ENCODE results near the gene POU2AF1. TPM values are rescaled to one million over a fixed set of nuclear protein-coding genes. Genes with fewer than 3 reads are reported as not detected.
"Not testable (repeated sequence)": the region's sequence is repeated elsewhere in the genome, so short reads cannot be mapped to it uniquely, and the experiment has no call there.

POU2AF1 gene
- polyA plus RNA-seq, 1 donor, result 0.19 TPM

DNA sequence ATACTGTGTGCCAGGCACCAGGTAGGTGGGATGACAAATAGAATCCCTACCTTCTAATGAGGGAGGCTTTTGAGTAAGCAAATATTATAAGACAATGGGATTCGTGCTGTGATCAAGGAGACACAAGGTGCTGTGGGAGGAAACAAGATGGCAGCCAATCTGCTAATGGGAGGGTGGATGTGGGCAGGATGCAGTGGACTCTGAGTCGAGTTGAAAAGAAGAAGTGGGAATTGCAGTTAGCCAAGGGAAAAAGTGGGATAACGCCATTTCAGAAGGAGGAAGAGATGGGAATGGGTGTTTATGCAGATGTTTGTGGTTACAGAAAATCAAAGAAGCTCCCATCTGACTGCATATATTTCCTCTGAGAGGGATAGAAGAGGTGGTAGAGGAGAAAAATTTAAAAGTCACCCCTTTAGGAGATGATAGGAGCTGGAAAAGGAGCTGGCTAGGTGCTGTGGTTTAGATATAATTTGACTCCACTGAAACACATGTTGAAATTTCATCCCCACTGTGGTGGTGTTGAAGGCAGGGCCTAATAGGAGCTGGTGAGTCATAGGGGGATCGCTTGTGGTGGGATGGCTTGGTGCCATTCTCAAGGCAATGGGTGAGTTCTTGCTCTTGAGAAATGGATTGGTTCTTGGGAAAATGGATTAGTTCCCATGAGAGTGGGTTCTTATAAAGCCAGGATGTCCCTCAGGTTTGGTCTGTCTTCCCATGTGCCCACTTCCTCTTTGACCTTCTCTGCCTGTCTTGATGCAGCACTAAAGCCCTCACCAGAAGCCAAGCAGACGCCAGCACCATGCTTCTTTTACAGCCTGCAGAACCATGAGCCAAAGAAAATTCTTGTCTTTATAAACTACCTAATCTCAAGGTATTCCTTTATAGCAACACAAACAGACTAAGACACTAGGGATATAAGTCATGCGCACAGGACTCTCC, 30.0 kb upstream of the POU2AF1 start:
- no peak for DNase-seq

DNA sequence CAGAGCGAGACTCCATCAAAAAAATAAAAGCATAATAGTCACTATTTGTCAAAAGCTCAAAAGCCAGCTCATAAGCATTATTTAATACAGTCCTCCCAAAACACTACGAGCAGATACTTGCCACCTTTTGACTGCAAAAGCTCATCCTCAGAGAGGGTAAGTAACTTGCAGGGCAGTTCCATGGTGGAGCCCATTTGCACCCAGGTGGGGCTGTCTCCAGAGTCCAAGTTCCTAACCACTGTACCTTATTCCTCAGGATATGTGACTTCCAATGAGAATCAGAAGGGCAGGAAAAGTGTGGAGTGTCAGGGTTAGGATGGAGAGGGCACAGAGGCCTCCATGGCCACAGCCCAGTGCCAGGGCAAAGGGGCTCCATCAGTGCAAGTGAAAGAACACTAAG, 28.6 kb upstream of the POU2AF1 start:
- no peak for DNase-seq

DNA sequence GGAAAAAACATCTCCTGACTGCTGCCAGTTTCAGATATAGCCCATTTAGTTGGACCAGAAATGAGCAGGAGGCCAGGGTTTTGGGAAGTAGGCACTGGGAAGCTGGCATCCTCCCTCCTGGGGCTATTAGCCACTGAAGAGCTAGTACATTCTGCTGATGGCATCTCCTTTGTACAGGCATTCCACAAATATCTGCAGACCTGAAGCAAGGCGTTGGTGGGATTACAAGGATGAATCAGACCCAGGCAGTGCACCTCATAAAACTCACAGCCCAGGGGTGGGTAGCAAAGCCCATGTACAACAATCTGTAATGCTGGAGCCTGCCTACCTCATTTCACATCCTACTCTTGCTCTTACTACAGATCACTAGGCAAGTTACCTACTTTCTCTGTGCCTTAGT, 27.5 kb upstream of the POU2AF1 start:
- no peak for DNase-seq

DNA sequence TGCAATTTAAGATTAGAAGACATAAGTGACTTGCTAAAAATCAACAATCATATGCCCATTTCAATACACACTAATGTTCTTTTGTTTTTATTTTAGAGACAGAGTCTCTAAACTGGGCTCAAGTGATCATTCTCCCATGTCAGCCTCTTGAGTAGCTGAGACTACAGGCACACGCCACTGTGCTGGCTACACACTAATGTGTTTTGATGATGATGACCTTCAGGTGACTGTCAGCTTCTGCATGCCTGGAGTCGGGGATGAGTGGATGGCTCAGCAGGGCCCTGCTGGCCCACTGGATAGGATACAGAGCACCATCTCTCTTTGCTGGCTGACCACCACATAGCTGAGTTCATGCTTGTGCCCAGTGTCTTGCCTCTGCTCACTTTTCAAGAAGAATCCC, 27.0 kb upstream of the POU2AF1 start:
- no peak for DNase-seq

DNA sequence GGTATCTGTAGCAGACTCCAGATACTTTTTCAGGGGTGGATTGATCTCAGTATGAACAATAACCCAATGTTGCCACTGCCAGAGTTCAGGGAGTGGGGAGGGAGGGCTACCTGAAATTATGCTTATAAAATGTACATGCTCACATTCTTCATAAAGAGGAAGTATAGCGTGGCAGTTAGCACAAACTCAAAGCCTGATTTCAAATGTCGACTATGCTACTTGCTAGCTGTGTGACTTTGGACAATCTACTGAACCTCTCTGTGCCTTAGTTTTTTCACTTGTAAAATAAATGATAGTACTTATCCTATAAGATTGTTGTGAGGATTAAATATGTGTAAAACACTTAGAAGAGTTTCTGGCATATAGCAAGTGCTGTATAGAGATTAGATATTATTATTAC, 26.5 kb upstream of the POU2AF1 start:
- no peak for DNase-seq

DNA sequence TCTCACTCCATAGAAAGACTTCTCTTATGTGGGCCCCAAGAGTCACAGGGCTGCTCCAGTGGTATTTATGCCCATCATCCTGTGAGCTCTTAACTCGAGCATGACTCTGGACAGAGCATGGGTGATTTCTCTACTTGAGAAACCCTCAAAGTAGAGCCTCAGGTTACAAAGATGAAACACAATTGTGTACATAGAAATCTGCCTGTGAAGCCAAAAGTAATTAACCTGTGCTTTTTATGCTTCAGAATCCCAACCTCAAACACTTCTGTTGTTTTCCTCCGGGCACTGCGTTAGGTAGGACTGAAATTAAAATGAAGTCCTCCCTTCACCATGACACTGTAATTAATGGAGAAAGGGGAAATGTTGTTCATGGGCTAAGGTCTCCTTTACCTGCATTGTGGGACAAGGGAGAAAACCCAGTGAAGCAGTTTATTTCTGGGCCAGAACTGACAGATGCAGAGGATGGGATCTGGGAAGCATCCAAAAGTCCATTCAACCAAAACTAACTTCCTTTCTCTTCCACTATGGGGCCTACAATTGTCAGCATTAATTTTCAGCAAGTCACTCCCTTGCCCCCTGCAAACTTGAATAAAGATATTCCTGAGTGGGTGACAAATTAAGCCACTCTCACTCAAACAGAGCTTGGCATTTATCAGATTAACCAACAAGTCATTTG, 24.1 kb upstream of the POU2AF1 start:
- DNase-seq, result no peak

DNA sequence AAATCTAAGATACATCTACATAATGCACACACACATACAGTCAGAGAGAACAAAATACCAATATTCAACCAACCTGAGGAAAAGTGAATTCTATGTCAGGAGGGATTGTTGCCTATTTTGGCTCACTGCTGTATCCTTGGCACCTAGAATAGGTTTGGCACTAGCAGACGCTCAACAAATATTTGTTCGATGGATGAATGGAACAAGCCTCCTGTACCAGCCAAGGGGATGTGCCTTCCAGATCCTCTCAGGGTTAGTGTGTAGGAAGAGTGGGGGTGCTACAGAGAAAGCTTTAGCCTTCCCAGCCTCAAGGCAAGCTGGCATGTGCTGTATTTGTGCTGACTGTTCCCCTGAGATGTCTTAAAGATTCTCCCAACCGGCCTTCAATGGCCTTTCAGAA, 23.3 kb upstream of the POU2AF1 start:
- DNase-seq, result no peak

DNA sequence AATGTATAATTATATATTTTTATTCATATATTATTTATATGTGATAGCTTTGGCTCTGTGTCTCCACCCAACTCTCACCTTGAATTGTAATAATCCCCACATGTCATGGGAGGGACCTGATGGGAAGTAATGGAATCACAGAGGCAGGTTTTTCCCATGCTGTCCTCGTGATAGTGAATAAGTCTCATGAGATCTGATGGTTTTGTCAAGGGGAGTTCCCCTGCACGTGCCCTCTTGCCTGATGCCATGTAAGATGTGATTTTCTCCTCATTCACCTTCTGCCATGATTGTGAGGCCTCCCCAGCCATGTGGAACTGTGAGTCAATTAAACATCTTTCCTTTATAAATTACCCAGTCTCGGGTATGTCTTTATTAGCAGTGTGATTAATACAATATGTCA, 22.9 kb upstream of the POU2AF1 start:
- not testable (repeated sequence) for DNase-seq

DNA sequence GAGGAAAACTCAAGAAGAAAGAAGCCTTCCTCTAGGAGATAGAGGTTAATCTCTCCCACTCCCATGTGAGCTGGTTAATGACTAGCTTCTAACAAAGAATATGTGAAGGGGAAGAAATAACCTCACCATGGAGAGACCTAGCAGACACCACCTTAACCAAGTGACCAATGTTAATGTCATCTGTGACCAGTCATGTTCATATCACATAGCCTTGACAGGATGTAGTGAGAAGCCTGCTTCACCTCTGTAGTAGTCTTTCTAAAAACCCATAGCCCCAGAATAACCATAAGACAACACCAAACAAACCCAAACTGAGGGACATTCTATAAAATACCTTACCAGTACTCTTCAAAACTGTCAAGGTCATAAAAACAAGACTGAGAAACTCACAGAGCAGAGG, 21.5 kb upstream of the POU2AF1 start:
- DNase-seq, result no peak

DNA sequence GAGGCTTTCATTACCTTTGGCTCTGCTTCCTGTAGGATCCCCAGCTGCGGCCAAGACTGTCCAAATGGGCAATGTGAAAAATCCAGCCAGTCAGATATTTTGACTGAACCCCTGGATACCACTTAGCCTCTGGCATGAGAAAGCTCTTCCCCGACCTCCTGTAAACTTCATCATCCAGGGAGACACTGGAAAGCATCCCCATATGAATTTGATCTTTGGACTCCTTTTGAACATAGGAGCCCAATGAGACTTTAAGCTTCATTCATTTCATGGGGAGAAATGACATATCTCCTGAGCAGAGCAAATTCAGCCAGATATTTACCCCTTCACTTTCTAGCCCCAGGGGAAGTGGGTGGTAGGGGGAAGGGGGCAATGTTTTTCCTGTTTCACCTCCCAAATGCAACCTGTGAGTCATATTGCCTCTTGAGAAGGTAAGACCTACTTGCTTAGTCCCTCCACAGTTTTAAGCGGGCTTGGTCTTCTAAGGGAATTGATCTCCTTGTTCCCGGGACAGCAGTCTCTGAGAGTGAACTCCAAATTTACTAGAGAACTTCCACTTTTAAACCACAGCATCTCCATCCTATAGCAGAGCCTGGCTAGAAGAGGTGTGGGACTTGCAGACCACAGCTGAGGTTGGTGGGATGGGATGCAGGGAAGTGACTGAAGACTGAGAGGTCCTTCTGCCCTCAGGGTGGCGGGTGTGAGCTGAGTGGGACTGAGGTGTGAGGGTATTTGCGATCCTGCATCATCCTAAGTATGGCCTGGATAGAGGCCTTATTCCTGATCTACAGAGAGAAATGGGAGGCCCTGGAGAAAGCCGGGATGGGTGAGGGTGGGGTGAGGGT, 20.3 kb upstream of the POU2AF1 start:
- no peak for DNase-seq

DNA sequence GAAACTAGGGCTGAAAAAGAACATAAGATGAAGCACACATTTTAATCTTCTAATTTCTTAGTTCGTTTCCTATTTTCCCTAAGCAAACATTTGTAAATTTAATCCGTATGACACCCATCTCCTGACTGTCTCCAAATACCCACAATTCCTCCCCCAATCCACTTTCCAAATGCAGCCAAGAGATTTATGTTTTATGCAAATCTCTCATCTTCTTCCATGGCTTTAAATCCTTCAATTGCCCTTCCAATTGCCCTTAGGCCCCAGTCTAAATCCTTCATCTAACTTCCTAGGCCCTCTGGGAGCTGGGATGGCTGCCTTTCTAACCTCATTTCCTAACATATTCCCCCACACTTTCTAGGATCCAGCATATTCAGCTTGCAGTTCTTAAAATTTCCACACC, 18.0 kb upstream of the POU2AF1 start:
- DNase-seq, result no peak

DNA sequence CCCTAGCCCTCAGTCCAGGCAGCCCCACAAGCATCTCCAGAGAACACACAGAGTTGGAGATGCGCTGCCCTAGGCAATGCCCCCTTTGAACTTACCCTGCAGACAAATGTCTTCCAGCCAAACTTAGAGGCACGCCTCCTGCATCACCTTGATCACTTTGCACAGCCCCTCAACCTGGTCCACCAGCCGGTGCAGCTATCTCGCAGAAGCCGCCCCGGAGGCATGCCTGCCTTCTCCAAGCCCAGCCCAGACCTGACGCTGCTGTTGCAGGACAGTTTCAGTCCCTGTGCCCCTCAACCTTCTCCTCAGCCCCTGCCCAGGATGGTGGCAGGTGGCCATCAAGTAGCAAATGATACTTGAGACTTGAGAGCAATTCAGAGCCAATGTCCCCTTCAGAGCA, 16.7 kb upstream of the POU2AF1 start:
- no peak for DNase-seq

DNA sequence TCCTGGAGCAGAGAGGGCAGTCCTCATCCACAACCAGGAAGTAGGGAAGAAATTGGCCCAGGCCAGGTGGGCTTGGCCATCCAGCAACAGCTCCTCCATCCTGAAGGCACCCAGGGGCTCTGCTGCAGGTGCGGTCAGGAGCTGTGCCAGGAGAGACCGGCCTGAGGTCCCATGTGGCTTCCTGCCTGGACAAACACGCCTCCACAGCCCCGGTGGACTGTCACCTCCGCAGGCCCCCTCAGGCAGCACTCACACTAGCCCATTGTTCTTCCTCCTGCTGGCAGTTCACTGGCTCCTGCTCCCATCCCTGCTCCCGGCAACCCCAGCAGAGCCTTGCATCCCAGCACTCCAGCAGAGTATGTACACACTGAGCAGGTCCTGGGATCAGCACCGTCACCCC, 16.0 kb upstream of the POU2AF1 start:
- DNase-seq, result no peak

DNA sequence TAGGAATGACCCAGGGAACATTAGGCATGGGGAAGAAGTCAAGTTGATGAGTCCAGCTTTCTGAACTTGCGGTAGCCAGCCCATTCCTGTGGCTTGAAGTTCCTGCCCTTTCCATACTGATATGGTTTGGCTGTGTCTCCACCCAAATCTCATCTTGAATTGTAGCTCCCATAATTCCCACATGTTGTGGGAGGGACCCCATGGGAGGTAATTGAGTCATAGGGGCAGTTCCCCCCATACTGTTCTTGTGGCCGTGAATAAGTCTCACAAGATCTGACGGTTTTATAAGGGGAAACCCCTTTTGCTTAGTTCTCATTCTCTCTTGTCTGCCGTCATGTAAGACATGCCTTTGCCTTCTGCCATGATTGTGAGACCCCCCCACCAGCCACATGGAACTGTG, 15.1 kb upstream of the POU2AF1 start:
- DNase-seq, result not testable (repeated sequence)

DNA sequence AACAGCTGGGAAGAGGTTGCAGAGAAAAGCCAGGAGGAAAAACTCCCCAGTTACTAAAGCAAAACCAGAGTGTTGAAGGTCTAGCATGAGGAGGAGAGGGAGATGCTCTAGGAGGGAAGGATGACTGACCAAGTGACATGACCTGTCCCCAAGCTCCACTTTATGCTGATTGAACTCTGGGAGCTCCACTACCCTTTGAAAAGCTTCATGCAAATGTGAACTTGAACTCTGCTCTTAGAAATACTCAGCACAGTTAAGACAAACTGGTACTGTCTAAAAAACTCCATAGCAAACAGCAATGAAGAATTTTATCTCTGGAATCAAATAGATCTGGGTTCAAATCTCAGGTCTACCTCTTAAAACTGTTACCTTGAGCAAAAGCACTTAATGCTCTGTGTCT, 14.5 kb upstream of the POU2AF1 start:
- DNase-seq, result no peak

DNA sequence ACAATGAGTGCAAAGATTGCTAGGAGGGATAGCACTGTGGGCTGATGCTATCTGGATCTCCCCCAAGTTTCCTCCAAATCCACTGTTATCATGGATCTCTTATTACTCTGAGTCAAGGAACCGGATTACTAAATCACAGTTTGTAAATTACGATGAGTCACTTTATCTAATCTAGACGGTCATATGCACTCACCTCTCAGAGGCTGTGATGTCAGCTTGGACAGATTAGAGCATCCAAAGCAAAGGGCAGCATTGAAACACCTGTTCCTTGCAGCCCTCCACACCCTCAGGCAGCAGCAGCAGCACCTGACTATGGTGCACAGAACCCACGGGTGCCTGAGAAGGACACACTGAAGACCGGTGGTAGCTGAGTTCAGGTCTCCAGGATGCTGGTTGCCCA, 14.0 kb upstream of the POU2AF1 start:
- no peak for DNase-seq

DNA sequence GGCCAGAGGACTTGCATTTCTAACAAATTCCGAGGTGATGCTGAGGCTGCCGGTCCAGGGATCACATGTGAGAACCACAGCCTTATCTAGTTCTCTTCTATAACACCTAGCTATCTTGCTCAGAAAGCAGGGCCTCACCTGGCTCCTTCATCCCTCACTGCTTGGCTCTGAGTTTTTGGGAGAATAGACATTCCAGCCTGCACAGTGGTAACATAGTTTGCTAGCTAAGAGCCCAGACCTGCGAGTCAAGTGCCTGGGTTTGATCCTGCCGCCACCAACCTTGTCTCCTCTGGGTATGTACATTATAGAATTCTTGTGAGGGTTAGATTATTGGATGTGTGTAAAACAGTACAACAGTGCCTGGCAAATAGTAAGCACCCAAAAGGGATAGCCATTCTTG, 13.5 kb upstream of the POU2AF1 start:
- DNase-seq, result no peak

DNA sequence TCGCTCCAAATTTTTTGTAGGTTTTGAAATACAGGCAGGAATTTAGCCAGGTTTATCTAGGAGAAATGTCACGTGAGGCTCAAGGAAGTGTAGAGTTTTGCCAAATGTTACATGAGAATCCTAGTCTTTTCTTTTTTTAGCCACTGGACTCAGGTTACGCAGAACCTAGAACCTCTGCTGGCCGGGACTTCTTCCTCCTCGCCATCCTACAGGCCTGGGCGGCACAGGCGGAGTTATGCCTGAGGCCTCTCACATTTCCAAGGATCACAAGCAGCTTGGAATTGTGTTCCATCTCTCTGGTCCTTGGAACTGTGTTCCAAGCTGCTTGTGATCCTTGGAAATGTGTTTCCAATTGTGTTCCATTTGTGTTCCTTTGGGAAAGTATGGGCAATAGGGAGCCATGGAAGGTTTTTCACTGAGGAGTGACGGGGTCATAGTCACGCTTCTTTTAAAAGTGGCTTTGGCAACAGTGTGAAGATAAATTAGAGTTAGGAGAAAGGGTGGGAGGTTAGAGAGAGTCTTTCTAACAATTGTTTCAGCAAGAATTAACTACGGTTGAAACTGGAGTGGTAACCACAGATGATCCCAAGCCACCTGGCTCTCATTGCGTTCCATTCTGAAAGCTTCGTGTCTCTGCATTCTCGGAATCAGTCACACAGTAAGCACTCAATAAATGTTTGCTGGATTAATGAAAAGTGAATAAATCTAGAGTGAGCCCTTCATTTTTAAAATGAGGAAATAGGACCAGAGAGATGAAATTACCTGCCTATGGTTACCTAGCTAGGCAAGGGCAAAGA, 12.5 kb upstream of the POU2AF1 start:
- no peak for DNase-seq

DNA sequence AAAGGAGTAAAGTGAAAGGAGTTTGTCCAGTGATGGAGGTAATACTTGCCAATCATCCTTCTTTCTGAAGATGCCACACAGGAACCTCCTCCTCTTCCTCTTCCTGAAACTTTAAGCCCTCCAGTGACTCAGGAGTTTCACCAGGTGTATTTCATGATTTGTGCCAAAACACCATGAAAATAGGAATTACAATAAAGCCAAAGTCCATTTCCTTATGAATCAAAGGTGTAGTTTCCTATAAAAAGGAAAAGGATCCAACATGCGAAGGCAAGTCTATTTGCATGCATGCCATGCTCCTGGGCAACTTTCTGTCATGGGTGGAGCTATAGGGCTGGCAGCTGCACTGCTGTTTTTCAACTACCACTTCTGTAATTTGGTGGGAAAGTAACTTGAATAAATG, 9.8 kb upstream of the POU2AF1 start:
- DNase-seq, result no peak

DNA sequence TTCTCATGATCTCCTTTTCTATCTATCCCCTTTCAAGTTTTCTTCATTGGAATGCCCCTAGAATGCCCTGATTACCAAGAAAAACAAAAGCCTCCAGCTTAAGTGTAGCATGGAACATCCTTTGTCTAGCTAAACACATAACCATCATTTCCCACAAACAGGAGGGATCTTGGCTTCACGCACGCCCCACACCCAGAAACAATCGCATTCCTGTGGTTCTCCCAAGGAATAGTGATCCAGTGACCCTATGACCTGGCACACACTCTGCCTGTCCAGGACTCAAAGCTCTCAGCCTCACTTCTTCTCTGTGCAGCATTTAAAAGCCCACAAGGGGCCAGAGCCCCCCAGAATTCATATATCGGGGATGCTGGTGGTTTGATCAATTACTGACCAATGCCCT, 9.3 kb upstream of the POU2AF1 start:
- DNase-seq, result no peak

DNA sequence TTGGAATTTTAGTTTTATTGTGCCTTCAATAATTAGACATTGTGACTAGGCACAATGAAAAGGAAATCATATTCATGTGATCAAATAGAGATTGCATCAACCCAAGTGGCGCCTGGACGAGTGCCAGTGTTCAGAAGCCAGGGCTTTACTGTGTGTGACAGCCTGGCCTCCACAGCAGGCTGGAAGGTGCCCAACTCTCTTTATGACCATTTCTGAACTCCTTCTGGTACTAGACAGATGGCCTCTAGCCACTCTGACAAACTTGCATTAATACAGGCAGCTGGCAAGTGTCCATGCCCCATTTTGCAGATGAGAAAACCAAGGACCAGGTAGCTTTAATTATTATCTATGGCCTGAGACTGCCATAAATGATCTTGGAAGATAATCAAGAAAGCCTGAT, 8.3 kb upstream of the POU2AF1 start:
- no peak for DNase-seq

DNA sequence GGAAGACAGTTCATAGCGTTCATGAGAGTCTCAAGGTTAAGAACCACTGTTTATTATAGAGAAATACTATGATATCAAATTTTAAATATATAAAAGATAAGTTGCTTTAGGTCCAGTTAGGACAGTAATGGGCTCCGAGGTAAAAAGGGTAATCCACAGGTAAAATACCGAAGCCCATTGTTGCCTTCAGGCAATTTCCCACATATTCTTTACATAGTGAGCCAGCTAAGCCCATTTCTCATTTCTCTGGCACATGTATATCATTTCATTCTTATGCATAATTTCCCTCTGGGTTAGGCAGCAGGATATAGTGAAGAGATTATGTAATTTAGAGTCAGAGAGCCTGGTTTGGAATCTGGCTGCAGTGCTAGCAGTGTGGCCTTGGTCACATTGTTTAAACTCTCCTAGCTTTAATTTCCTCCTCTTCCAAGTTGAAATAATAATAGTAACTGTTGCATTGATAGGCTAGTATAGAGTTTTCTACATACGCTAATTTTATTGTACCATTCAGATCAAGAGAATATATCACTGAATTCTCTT, 7.6 kb upstream of the POU2AF1 start:
- no peak for DNase-seq
